Measurements from ENCODE around the gene BMPR1B.

DNA sequence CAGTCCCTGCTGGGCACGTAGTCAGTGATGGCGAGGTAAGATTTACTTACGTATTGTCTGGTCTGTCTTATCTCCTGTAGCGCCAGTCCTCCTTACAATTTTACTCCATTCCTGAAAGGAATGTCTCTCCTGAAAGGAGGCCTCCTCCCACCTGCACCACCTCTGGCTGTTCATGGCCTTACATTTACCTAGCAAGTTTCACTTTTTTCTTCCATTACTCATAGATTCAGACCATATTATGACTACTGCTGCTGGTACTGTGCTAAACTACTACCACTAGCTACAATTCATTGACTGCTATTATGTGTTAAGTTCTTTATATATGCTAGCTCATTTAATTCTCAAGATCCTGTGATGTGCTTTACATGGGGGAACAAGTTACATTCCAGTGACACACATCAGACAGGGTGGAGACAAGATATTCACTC, 189.9 kb downstream of the BMPR1B start:
- TF ChIP-seq, protein P1, sequence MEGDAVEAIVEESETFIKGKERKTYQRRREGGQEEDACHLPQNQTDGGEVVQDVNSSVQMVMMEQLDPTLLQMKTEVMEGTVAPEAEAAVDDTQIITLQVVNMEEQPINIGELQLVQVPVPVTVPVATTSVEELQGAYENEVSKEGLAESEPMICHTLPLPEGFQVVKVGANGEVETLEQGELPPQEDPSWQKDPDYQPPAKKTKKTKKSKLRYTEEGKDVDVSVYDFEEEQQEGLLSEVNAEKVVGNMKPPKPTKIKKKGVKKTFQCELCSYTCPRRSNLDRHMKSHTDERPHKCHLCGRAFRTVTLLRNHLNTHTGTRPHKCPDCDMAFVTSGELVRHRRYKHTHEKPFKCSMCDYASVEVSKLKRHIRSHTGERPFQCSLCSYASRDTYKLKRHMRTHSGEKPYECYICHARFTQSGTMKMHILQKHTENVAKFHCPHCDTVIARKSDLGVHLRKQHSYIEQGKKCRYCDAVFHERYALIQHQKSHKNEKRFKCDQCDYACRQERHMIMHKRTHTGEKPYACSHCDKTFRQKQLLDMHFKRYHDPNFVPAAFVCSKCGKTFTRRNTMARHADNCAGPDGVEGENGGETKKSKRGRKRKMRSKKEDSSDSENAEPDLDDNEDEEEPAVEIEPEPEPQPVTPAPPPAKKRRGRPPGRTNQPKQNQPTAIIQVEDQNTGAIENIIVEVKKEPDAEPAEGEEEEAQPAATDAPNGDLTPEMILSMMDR (IDR thresholded peaks at IDR 0.05; ENCODE audit: low read depth, low read length, missing input control), result no peak
- TF ChIP-seq NR2F2 (IDR thresholded peaks at IDR 0.05) (no peak), TAF1 (conservative IDR thresholded peaks at IDR 0.05) (no peak), SP1 (IDR thresholded peaks at IDR 0.05) (no peak), RAD21 (IDR thresholded peaks at IDR 0.05) (no peak), FOXA1 (IDR thresholded peaks at IDR 0.05) (no peak), YY1 (IDR thresholded peaks at IDR 0.05) (no peak), GABPA (IDR thresholded peaks at IDR 0.05 in 1 of 2, conservative IDR thresholded peaks at IDR 0.05 in 1 of 2) (no peak)
- TF ChIP-seq, protein P2, sequence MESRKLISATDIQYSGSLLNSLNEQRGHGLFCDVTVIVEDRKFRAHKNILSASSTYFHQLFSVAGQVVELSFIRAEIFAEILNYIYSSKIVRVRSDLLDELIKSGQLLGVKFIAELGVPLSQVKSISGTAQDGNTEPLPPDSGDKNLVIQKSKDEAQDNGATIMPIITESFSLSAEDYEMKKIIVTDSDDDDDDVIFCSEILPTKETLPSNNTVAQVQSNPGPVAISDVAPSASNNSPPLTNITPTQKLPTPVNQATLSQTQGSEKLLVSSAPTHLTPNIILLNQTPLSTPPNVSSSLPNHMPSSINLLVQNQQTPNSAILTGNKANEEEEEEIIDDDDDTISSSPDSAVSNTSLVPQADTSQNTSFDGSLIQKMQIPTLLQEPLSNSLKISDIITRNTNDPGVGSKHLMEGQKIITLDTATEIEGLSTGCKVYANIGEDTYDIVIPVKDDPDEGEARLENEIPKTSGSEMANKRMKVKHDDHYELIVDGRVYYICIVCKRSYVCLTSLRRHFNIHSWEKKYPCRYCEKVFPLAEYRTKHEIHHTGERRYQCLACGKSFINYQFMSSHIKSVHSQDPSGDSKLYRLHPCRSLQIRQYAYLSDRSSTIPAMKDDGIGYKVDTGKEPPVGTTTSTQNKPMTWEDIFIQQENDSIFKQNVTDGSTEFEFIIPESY (IDR thresholded peaks at IDR 0.05), result no peak
- TF ChIP-seq, protein P3, sequence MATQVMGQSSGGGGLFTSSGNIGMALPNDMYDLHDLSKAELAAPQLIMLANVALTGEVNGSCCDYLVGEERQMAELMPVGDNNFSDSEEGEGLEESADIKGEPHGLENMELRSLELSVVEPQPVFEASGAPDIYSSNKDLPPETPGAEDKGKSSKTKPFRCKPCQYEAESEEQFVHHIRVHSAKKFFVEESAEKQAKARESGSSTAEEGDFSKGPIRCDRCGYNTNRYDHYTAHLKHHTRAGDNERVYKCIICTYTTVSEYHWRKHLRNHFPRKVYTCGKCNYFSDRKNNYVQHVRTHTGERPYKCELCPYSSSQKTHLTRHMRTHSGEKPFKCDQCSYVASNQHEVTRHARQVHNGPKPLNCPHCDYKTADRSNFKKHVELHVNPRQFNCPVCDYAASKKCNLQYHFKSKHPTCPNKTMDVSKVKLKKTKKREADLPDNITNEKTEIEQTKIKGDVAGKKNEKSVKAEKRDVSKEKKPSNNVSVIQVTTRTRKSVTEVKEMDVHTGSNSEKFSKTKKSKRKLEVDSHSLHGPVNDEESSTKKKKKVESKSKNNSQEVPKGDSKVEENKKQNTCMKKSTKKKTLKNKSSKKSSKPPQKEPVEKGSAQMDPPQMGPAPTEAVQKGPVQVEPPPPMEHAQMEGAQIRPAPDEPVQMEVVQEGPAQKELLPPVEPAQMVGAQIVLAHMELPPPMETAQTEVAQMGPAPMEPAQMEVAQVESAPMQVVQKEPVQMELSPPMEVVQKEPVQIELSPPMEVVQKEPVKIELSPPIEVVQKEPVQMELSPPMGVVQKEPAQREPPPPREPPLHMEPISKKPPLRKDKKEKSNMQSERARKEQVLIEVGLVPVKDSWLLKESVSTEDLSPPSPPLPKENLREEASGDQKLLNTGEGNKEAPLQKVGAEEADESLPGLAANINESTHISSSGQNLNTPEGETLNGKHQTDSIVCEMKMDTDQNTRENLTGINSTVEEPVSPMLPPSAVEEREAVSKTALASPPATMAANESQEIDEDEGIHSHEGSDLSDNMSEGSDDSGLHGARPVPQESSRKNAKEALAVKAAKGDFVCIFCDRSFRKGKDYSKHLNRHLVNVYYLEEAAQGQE (IDR thresholded peaks at IDR 0.05), result no peak

Measured in liver (tissue), 3 donors.